MCF 10A (cell line): Measurements from ENCODE around the gene CATSPERZ. TPM values are rescaled to one million over a fixed set of nuclear protein-coding genes. Genes with fewer than 3 reads are reported as not detected.

Experiments used
- BruUV-seq: library from RNA; stranded (reverse); fragments of 400-500 nt; replicated peaks from 2 replicates; lab custom pipeline; 2021; lab: Mats Ljungman, UMichigan
- CTCF ChIA-PET: fragments of 300-600 bp; sonication (Branson Sonifier 250); formaldehyde crosslinking; extraction: SDS; loops from one replicate; lab custom pipeline; 2021; ENCODE audit warnings: antibody characterized with exemption, inconsistent platforms; lab: Yijun Ruan, JAX
- POLR2A ChIA-PET: fragments of 300-600, 350-650 bp; sonication (Branson Sonifier 250); formaldehyde crosslinking; extraction: SDS; loops from one replicate; lab custom pipeline; 2020; ENCODE audit warnings: antibody characterized with exemption, inconsistent platforms; lab: Yijun Ruan, JAX
- DNase-seq: peaks from one replicate; pipeline ENCODE4 v3.0.0-alpha.2; 2018; ENCODE audit not compliant: unreplicated experiment
- H3K27ac Mint-ChIP-seq: one replicate; pipeline ENCODE4 v1.8.0; 2022; ENCODE audit warnings: mild to moderate bottlenecking, low read depth, mixed read lengths; ENCODE audit not compliant: unreplicated experiment
- H3K27me3 Mint-ChIP-seq: one replicate; pipeline ENCODE4 v1.8.0; 2022; ENCODE audit warnings: mixed read lengths; ENCODE audit not compliant: insufficient read depth, unreplicated experiment
- H3K36me3 Mint-ChIP-seq: one replicate; pipeline ENCODE4 v1.8.0; 2022; ENCODE audit warnings: mild to moderate bottlenecking, moderate library complexity, mixed read lengths; ENCODE audit not compliant: insufficient read depth, unreplicated experiment
- H3K4me1 Mint-ChIP-seq: one replicate; pipeline ENCODE4 v1.8.0; 2022; ENCODE audit warnings: mixed read lengths; ENCODE audit not compliant: insufficient read depth, unreplicated experiment
- H3K4me3 Mint-ChIP-seq: one replicate; pipeline ENCODE4 v1.8.0; 2022; ENCODE audit warnings: mild to moderate bottlenecking, moderate library complexity, mixed read lengths; ENCODE audit not compliant: unreplicated experiment
- H3K9me3 Mint-ChIP-seq: one replicate; pipeline ENCODE4 v1.8.0; 2022; ENCODE audit warnings: mixed read lengths; ENCODE audit not compliant: unreplicated experiment
- CTCF ChIP-seq: fragments of 200-600 bp; IDR thresholded peaks from one replicate; pipeline ENCODE4 v1.8.0; 2022; ENCODE audit warnings: antibody characterized with exemption, mild to moderate bottlenecking; ENCODE audit not compliant: unreplicated experiment
- intact Hi-C: fragments of 100-400 bp; cut with micrococcal nuclease; formaldehyde crosslinking; loops from 2 replicates; pipeline ENCODE4 v1.14.1; 2022
- total RNA-seq: library from RNA; stranded (reverse); gene quantifications from 2 replicates; pipeline ENCODE4 v1.2.3, GENCODE V29; 2022

Gene CATSPERZ
- total RNA-seq, 1 experiment from 2014 or later: 0.68 TPM

- intact Hi-C loops: no loop called here
- peak; percentile 90 for DNase-seq
- Mint-ChIP-seq H3K36me3 (peaks cover 24% of the 10 kb centered on the region), H3K9me3 (no peaks in the 10 kb centered on the region), H3K4me1 (peaks cover 28% of the 10 kb centered on the region), H3K4me3 (peak overlapping the region; percentile 7), H3K27me3 (no peaks in the 10 kb centered on the region), H3K27ac (peak overlapping the region; percentile 94)
- CTCF ChIA-PET: interaction anchor here (0.9 to 4.5 kb wide), 6 partner anchors 8 to 32 kb away, joined by 3 to 32 read pairs (median 4); no protein-coding TSS in a partner anchor
- no TSS peak for BruUV-seq
- no peak for TF ChIP-seq CTCF
- POLR2A ChIA-PET: interaction anchor here (0.7 to 5.3 kb wide), 11 partner anchors 8 to 530 kb away, joined by 3 to 89 read pairs (median 7); partner anchors contain the start of genes ESRRA and RPS6KA4
These were observed 24.7 kb downstream of the CATSPERZ start for GRCh38 chr11:64324692-64325469.

- peaks cover 8% of the 10 kb centered on the region for H3K36me3 Mint-ChIP-seq
- ChIA-PET CTCF (interaction anchor here (0.5 to 1.5 kb wide), 3 partner anchors 10 to 1776 kb away, joined by 3 to 7 read pairs (median 5); partner anchors contain the start of genes PRDX5 and TRMT112), POLR2A (interaction anchor here (0.6 to 1.6 kb wide), 3 partner anchors 9 to 14 kb away, joined by 3 to 5 read pairs (median 4); partner anchors contain the start of genes PRDX5 and TRMT112)
- H3K9me3 Mint-ChIP-seq: no peaks in the 10 kb centered on the region
- intact Hi-C loops: no loop called here
- TF ChIP-seq CTCF: no peak
- H3K4me1 Mint-ChIP-seq: peaks cover 14% of the 10 kb centered on the region
- H3K27ac Mint-ChIP-seq: no peak overlapping the region
- BruUV-seq: no TSS peak
- DNase-seq: no peak
- H3K27me3 Mint-ChIP-seq: no peaks in the 10 kb centered on the region
- H3K4me3 Mint-ChIP-seq: no peak overlapping the region
These were observed 27.2 kb downstream of the CATSPERZ start for GRCh38 chr11:64327375-64327774.

- DNase-seq: no peak
- no peak overlapping the region for H3K27ac Mint-ChIP-seq
- intact Hi-C loops: no loop called here
- no peak overlapping the region for H3K4me3 Mint-ChIP-seq
- H3K4me1 Mint-ChIP-seq: peaks cover 14% of the 10 kb centered on the region
- H3K9me3 Mint-ChIP-seq: no peaks in the 10 kb centered on the region
- CTCF ChIA-PET: interaction anchor here (1.5 kb wide), 1 partner anchor 23 kb away, joined by 5 read pairs; no protein-coding TSS in a partner anchor
- POLR2A ChIA-PET: interaction anchor here (1.6 kb wide), 1 partner anchor 10 kb away, joined by 4 read pairs; the partner anchor contains the start of gene PRDX5
- peaks cover 2% of the 10 kb centered on the region for H3K36me3 Mint-ChIP-seq
- BruUV-seq: no TSS peak
- no peaks in the 10 kb centered on the region for H3K27me3 Mint-ChIP-seq
- TF ChIP-seq CTCF: no peak
These were observed 27.8 kb downstream of the CATSPERZ start for GRCh38 chr11:64327993-64328392.

- Mint-ChIP-seq H3K27me3 (no peaks in the 10 kb centered on the region), H3K4me1 (peaks cover 20% of the 10 kb centered on the region), H3K9me3 (no peaks in the 10 kb centered on the region), H3K27ac (peak overlapping the region; percentile 61), H3K36me3 (no peaks in the 10 kb centered on the region), H3K4me3 (no peak overlapping the region)
- intact Hi-C loops: loop anchor here (1.0 kb wide), 1 partner anchor 13 kb away; the partner anchor contains the start of gene PRDX5
- no peak for TF ChIP-seq CTCF
- ChIA-PET CTCF (interaction anchor here (0.6 to 11.4 kb wide), 15 partner anchors 8 to 426 kb away, joined by 3 to 135 read pairs (median 5); partner anchors contain the start of genes CATSPERZ, ESRRA, PRDX5 and TRMT112), POLR2A (interaction anchor here (0.8 to 15.4 kb wide), 16 partner anchors 7 to 150 kb away, joined by 3 to 285 read pairs (median 6); partner anchors contain the start of genes ESRRA, FKBP2, PPP1R14B and PRDX5)
- BruUV-seq: no TSS peak
- DNase-seq: no peak
These were observed 30.7 kb downstream of the CATSPERZ start for GRCh38 chr11:64330888-64331287.
